SK-N-MC (cell line): ENCODE measurements around the gene DPEP2.
"Not testable (repeated sequence)": the region's sequence is repeated elsewhere in the genome, so short reads cannot be mapped to it uniquely, and the experiment has no call there.

ENCODE experiments used
- DNase-seq: peaks from one replicate; pipeline ENCODE4 v3.0.0-alpha.2; 2011; ENCODE audit warnings: low read depth, low spot score
- H3K27ac ChIP-seq: fragments of 200-600 bp; sonication (generic); 2 replicates; pipeline ENCODE4 v1.5.1; 2016; ENCODE audit warnings: mixed run types
- H3K36me3 ChIP-seq: fragments of 200-600 bp; sonication (generic); 2 replicates; pipeline ENCODE4 v1.6.1; 2017; ENCODE audit warnings: antibody characterized with exemption, low read length, mixed read lengths; ENCODE audit not compliant: insufficient read depth
- H3K4me3 ChIP-seq: fragments of 200-600 bp; sonication (generic); 2 replicates; pipeline ENCODE4 v1.5.1; 2016
- H3K9ac ChIP-seq: fragments of 200-600 bp; sonication (generic); 2 replicates; pipeline ENCODE4 v1.8.0; 2017; ENCODE audit warnings: mixed run types, mixed read lengths; ENCODE audit not compliant: insufficient read length
- H3K9me3 ChIP-seq: fragments of 200-600 bp; sonication (generic); 2 replicates; pipeline ENCODE4 v1.6.1; 2017; ENCODE audit warnings: low read depth, mild to moderate bottlenecking, antibody characterized with exemption, low read length, moderate library complexity, mixed read lengths
- EZH2 ChIP-seq: fragments of 200-600 bp; sonication (generic); IDR thresholded peaks from one replicate; pipeline ENCODE4 v1.6.1; 2017; ENCODE audit warnings: antibody characterized with exemption
- FOXP2 ChIP-seq: optimal IDR thresholded peaks from 2 replicates; pipeline ENCODE3; 2011; ENCODE audit warnings: mild to moderate bottlenecking, moderate library complexity; ENCODE audit not compliant: insufficient read depth; ENCODE audit errors: extremely low read length, control extremely low read depth
- POLR2AphosphoS5 ChIP-seq: IDR thresholded peaks from 2 replicates; pipeline ENCODE4 v1.6.1; 2012; ENCODE audit warnings: mild to moderate bottlenecking, low read depth, low read length, borderline replicate concordance

DPEP2 gene

GRCh38 chr16:67986949-67987348, 12.3 kb downstream of the DPEP2 start:
- no peak for TF ChIP-seq EZH2
- TF ChIP-seq POLR2AphosphoS5, result no peak
- TF ChIP-seq FOXP2, result no peak
- Histone ChIP-seq H3K9me3 (no peaks in the 10 kb centered on the region), H3K4me3 (no peak overlapping the region), H3K27ac (no peak overlapping the region), H3K9ac (no peak overlapping the region), H3K36me3 (no peaks in the 10 kb centered on the region)
- no peak for DNase-seq

- Histone ChIP-seq H3K27ac (no peak overlapping the region), H3K9ac (no peak overlapping the region), H3K4me3 (no peak overlapping the region), H3K9me3 (no peaks in the 10 kb centered on the region), H3K36me3 (no peaks in the 10 kb centered on the region)
- TF ChIP-seq EZH2 (no peak), FOXP2 (no peak), POLR2AphosphoS5 (no peak)
- DNase-seq, result no peak
These were observed 17.1 kb downstream of the DPEP2 start for GRCh38 chr16:67982011-67982696.

- Histone ChIP-seq H3K9me3 (no peaks in the 10 kb centered on the region), H3K9ac (no peak within 1 kb of the TSS), H3K27ac (no peak within 1 kb of the TSS), H3K36me3 (no peaks in the 10 kb centered on the region), H3K4me3 (no peak within 1 kb of the TSS)
- no peak for DNase-seq
- no peak for TF ChIP-seq EZH2
- no peak for TF ChIP-seq FOXP2
- TF ChIP-seq POLR2AphosphoS5, result no peak
These were observed 19.2 kb downstream of the DPEP2 start, which contains the start of gene DPEP3 for GRCh38 chr16:67979955-67980678. TSS of gene DPEP3 (minus strand) at chr16:67980499. CDS start at chr16:67980380, 119 bp downstream.

- no peak overlapping the region for H3K9ac ChIP-seq
- no peaks in the 10 kb centered on the region for H3K9me3 ChIP-seq
- no peaks in the 10 kb centered on the region for H3K36me3 ChIP-seq
- no peak for TF ChIP-seq EZH2
- no peak for TF ChIP-seq FOXP2
- no peak for TF ChIP-seq POLR2AphosphoS5
- no peak for DNase-seq
- H3K4me3 ChIP-seq, result no peak overlapping the region
- H3K27ac ChIP-seq, result no peak overlapping the region
These were observed 21.6 kb downstream of the DPEP2 start for GRCh38 chr16:67977469-67978227.

- no peak overlapping the region for H3K4me3 ChIP-seq
- H3K27ac ChIP-seq, result no peak overlapping the region
- H3K9ac ChIP-seq, result no peak overlapping the region
- no peak for DNase-seq
- H3K9me3 ChIP-seq, result no peaks in the 10 kb centered on the region
- TF ChIP-seq POLR2AphosphoS5 (no peak), FOXP2 (no peak), EZH2 (no peak)
- no peaks in the 10 kb centered on the region for H3K36me3 ChIP-seq
These were observed 22.3 kb downstream of the DPEP2 start for GRCh38 chr16:67977005-67977404.

GRCh38 chr16:67976205-67976604, 23.1 kb downstream of the DPEP2 start:
- TF ChIP-seq POLR2AphosphoS5 (no peak), EZH2 (no peak), FOXP2 (no peak)
- no peak for DNase-seq
- Histone ChIP-seq H3K36me3 (no peaks in the 10 kb centered on the region), H3K9ac (no peak overlapping the region), H3K9me3 (no peaks in the 10 kb centered on the region), H3K27ac (no peak overlapping the region), H3K4me3 (no peak overlapping the region)

- no peaks in the 10 kb centered on the region for H3K9me3 ChIP-seq
- no peaks in the 10 kb centered on the region for H3K36me3 ChIP-seq
- TF ChIP-seq EZH2, result no peak
- TF ChIP-seq FOXP2, result no peak
- no peak for TF ChIP-seq POLR2AphosphoS5
- H3K27ac ChIP-seq, result no peak overlapping the region
- no peak for DNase-seq
- no peak overlapping the region for H3K4me3 ChIP-seq
- H3K9ac ChIP-seq, result no peak overlapping the region
These were observed 23.8 kb downstream of the DPEP2 start for GRCh38 chr16:67975321-67976105.

- not testable (repeated sequence) for H3K36me3 ChIP-seq, DNase-seq, H3K27ac ChIP-seq, H3K4me3 ChIP-seq, H3K9ac ChIP-seq, H3K9me3 ChIP-seq
These were observed 27.0 kb downstream of the DPEP2 start for GRCh38 chr16:67972285-67972684.
